Left renal pelvis (tissue), 4 donors: ENCODE results near the gene SAXO1. TPM values are rescaled to one million over a fixed set of nuclear protein-coding genes. Genes with fewer than 3 reads are reported as not detected.

Source experiments
- DNase-seq, 4 donors: peaks; one replicate each; pipeline ENCODE4 v3.0.0-alpha.2; 2013; ENCODE audit warnings: low read depth in 4 of 4, low spot score in 3 of 4
- polyA plus RNA-seq, 4 donors: library from polyadenylated mRNA; unstranded; fragments of 120-200 nt; gene quantifications; one replicate each; pipeline ENCODE4 v1.2.1, GENCODE V29; 2013; ENCODE audit not compliant: insufficient read length in 4 of 4

The SAXO1 gene
- polyA plus RNA-seq, 4 donors = 0.12 to 0.46 (median 0.23) TPM

GRCh38 chr9:18921366-18922075 is 111.5 kb downstream of the SAXO1 start:
- DNase-seq = no peak

GRCh38 chr9:18920141-18921084 is 112.6 kb downstream of the SAXO1 start:
- DNase-seq = no peak

- DNase-seq = no peak
Observed at GRCh38 chr9:18911714-18912342, 121.2 kb downstream of the SAXO1 start.

DNA sequence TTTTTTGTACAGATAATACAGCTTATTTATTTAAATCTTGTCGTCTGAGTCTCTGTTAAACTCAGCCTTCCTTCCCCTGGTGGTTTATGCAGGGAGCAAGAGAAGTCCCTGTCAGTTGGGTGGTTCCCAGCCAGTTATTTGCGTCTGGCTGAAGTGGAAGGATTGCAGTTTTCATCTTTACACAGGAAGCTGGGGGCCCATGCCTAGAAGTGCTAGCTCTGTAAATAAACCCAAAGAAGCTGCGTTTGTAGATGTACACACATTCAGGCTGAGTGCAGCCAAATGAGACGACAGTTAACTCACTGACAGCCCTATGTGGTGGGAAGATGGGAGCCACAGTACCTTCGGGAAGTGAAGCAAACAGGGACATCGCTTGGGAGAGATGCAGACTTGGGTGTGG is 122.1 kb downstream of the SAXO1 start:
- no peak for DNase-seq

- no peak for DNase-seq
Observed at GRCh38 chr9:18910435-18910834, 122.6 kb downstream of the SAXO1 start.

GRCh38 chr9:18909140-18910018 is 123.6 kb downstream of the SAXO1 start:
- no peak for DNase-seq

DNA sequence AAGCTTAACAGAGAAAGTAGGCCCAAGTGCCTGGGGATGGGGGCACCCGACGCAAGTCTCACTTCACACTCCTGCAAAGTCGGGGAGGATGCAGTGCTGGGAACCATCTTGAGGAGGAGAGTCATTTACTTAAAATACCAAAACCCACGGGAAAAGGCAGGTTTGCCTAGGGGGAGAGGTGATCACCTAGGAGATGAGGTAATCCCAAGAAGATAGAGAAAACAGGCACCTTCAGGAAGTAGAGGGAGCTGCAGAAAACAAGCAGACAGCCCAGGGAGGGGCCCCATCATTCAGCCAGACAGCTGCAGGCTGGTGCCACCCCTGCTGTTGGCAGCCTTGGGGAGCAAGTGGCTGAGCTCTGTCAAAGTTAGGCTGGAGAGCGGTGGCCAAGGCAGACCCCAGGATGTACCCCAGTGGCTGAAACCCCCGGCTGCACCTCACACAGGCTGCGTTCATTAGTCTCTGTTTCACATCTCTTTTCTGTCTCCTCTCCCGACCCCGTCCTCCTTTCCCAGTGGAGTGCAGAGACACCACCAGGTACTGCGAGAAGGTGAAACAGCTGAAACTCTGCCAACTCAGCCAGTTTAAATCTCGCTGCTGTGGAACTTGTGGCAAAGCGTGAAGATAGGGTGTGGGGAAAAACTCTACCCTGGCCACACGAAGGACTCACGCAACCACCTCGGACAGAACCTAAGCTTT is 124.9 kb downstream of the SAXO1 start:
- no peak for DNase-seq

DNA sequence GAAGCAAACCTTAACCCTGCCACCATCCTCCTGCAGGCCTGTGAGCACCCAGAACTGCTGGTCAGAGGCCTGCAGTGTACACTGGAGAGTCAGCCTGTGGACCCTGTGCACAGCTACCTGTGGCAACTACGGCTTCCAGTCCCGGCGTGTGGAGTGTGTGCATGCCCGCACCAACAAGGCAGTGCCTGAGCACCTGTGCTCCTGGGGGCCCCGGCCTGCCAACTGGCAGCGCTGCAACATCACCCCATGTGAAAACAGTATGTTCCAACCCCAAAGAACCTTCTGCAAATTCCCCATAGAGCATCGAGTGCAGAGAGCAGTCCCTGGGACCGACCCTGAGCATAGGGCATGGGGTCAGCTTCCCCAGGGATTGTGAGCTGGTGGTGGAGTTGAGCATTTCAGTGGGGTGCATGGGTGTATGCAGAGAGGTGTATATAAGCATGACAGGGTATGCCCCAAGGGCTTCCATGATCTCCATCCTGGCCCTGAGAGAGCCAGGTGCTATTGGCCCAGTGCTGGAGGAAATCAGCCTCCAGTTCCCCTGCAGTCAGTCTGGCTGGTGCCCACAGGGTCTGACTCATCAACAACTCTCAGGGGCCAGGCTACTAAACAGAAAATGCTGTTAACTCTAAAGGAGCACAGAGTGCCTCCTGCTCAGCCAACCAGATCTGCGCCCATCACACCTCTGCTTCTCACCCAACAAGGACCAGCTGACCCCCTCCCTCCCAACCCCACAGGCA is 126.2 kb downstream of the SAXO1 start:
- no peak for DNase-seq

DNA sequence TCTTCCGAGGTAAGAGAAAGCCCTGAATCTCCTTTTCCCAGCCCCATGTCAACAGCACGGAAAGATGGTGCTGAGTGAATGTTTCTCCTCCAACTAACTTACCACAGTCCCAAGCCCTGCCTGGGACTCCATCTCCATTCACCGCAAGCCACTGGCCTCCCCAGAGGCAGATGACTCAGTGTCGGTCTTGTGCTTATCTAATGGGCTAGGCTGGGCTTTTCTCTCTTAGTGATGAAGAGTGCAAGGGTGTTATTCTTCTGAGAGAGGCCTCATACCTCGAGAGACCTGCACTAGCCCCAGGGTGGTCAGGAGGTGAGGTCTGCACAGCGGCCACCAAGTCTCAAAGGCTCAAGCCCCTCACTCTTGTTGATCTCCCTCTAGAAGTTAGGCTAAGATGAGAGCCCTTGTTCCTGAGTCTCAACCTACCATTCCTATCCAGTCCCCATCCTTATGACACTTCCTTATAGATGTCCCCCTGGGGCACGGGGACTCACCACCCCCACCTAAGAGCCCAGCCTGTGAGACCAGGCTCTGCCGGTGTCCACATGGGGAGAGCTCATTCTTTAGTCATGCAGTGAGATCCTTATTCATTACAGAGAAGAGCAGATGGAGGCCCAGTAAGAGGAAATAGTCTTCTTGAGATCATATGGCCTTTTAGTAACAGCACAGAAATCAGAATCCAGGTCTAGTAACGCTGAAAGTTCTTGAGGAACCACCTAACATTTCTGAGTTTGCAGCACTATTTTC is 127.0 kb downstream of the SAXO1 start:
- DNase-seq = no peak

DNA sequence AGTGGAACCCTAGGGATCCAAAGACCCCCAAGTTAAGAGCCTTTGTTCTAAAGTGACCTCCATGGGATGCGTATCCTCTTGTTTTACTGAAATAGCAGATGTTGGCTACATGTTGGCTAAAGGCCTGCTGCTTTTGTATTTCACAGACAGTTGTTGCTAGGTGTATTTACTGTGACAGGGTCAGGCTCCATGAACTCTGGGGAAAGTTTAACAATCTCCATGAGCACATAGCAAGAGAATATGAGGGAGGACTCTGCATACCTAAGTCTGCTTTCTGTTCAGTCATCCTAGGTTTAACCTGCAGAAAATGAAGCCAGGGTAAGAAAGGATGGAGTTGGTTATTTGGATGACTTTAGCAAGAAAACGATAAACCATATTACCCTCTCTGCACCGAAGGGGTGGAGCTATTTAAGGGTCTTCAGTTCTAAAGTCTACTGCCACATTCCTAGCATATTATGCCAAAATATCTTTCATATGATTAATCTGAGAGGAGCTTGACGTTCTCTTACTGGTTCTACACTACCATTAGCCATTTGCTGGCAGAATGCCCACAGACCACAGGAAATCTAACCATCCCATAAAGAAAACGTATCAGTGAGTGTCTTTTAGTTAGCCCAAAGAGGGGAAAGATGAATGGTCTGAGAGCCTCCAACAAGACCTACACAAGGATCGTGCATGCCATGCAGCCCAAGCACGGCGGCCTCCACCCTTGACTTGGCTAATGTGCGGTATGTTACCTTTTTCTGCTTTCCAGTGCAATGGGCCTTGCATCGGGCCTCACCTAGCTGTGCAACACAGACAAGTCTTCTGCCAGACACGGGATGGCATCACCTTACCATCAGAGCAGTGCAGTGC is 127.8 kb downstream of the SAXO1 start:
- no peak for DNase-seq

- no peak for DNase-seq
Observed at GRCh38 chr9:18903450-18903849, 129.6 kb downstream of the SAXO1 start.

- no peak for DNase-seq
Observed at GRCh38 chr9:18896531-18897179, 136.4 kb downstream of the SAXO1 start.

DNA sequence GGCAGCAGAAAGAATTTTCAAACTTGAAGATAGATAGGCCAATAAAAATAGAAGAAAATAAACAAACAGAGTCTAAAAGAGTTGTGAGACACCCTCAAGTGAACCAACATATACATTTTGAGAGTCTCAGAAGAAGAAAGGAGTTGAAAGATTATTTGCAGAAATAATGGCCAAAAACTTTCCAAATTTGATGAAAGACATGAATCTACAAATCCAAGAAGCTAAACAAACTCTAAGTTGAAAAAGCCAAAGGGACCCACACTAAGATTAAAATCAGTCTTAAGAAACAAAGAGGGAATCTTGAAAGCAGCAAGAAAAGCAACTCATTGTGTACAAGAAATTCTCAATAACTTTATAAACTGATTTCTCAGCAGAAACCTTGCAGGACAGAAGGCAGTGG is 137.0 kb downstream of the SAXO1 start:
- no peak for DNase-seq

- DNase-seq = no peak
Observed at GRCh38 chr9:18893491-18893890, 139.5 kb downstream of the SAXO1 start.

DNA sequence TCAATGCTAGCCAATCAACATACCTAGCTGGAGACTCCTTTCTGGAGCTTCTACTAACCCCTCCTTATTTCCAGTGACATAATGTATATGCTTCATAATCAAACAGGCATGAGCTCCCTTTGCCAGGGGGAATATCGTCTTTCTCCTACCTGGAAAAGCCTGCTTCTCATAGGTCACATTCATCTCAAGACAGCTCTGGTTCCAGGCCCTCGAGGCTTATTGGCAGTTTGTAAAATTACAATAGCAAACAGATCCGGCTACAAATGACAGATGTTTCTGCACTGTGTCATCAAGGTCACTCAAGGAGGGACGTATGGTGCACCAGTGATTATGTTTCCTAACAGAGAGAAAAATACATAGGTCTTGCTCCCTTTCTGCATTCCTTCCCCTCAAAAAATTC is 140.0 kb downstream of the SAXO1 start:
- DNase-seq = no peak

DNA sequence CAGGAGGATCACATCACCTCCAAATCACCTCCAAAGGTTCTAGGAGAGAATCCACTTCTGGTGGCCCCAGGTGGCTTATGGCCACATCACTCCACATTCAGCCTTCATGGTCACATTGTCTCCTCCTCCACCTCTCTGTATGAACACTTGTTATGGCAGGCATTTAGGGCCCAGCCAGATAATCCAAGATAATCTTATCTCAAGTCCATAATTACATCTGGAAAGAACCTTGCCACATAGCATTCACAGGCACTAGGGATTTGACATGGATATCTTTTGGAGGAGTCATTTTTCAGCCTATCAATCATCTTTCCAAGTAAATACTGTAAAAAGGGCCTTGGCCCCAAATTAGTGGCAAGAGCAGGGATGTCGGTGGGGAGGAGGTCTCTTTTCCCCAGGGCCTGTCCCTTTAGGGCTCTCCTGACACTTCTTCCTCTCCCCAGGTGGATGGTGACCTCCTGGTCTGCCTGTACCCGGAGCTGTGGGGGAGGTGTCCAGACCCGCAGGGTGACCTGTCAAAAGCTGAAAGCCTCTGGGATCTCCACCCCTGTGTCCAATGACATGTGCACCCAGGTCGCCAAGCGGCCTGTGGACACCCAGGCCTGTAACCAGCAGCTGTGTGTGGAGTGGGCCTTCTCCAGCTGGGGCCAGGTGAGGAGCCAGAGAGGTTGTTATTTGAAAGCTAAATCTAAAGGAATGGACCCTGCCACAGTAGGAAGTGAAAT is 140.9 kb downstream of the SAXO1 start:
- DNase-seq = no peak
